Ramos (cell line): ENCODE results near the gene DDAH1.

Experiments
- in situ Hi-C: fragments of 300-500 bp; cut with MboI; formaldehyde crosslinking; loops from one replicate; pipeline ENCODE4 v1.14.3; 2022; ENCODE audit warnings: low sequenced_read_pairs; ENCODE audit not compliant: unreplicated experiment

The DDAH1 gene

DNA sequence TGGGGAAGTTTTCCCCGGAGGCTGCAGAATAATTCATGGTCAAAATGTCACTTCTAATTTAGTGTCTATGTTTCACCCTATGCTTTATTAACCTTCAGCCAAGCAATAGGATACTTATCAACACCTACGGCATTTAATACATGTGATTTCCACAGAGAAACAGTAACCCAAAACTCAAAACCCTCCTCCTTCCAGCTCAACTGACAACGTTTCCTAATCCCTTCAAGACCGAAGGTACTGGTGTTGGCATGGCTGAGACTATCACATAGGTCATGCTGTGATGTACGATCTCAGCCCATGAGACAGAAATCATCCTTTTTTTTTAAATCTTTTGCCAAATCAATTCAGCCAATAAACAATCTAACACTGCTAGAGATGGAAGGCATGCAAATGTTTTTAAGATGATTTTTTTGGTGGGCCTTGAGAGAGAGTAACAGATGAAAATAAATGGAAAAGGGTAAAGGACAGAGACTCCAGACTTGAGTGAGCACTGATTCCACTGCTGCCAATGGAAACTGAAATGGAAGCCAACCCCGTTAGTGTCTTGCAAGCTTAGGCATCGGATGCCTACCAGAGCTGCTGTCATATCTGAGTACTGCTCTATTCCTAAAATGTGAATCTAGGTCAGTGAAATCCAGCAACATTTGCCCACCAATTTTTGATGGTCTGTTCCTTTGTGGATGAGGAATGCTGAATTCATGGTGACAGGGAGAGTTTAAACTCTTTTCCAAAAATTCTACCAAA, 125.1 kb downstream of the DDAH1 start:
- in situ Hi-C loops, result no loop called here

DNA sequence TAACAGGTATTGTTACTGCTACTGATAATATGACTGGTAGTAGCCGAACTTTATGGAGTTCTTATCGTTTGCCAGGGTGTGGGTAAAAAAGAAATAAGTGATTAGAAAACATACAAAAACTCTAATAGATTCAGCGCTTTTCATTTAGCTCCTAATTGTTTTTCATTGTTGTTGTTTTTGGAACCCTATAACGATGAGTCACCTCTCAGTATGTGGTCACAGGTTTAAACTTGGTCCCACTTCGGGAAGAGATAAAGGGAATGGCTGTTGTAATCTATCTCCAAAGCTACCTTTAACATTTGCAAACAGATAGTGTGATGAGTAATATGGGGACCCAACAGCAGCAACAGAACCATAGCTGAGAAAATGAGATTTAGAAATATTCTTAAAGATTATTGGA, 125.9 kb downstream of the DDAH1 start:
- in situ Hi-C loops, result no loop called here

DNA sequence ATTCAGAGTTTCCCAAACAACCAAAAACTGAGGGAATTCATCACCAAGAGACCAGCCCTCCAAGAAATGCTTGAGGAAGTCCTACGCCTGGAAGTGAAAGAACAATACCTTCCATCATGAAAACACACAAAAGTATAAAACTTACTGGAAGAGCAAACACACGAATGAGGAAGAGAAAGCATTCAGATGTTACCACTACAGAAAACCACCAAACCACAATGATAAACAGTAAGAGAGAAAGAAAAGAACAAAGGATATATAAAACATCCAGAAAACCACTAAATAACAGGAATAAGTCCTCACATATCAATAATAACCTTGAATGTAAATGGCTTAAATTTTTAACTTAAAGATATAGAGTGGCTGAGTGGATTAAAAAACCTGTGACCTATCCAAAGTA, 130.0 kb downstream of the DDAH1 start:
- in situ Hi-C loops, result no loop called here

DNA sequence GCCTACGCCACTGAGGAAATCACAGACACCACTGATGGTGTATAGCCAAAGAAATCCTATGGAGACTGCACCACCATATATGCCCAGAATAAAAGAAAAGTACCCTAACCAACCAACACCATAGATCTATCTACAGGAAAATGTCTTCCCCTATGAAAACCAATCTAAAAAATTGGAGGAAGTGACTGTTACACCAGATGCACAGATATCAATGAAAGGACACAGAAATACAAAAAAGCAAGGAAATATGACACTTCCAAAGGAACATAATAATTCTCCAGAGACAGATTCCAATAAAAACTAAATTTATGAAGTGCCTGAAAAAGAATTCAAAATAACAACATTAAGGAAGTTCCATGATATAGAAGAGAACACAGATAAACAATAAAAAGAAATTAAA, 131.8 kb downstream of the DDAH1 start:
- in situ Hi-C loops, result no loop called here

DNA sequence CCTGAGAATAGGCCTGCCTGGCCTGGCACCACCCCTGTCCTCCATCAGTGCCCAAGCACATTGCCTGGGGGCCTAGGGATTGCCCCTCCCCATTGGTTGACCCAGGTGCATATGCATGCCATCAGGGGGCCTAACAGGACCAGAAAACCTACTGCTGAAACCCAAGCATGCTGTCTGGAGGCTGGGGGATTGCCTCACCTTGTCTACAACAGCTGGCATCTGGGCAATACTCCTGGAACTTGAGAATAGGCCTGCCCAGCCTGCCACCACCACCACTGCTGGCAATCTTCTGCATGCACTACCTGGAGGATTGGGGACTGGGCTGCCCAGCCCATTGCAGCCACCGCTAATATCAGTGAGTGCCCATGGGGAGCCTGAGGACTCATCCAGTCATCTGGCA, 132.4 kb downstream of the DDAH1 start:
- in situ Hi-C loops, result no loop called here

DNA sequence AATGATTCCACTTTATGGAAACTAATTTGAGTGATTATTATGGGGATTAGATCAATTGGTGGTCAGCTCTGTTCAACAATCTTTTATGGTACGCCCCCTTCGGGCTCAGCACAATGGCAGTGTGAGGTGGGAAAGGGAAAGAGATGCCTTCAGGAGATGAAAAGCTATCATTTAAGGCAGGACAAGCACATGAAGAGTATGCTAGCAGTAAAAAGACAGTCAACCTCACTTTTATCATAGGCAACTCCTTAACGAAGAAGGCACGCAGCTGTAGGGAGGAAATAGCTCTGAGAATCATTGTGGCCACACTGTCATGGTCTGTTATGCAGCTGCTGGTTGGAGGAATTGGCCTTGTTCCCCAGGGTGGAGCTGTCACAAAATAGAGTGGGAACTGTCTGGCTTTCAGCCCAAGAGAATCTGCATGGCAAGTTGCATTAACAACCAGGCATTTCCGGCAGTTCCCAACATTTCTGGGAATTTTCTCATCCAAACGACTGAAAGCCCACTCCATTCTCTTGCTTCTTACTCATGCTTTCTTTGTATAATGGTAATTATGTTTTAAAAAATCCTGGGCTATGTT, 134.2 kb downstream of the DDAH1 start:
- in situ Hi-C loops, result no loop called here

DNA sequence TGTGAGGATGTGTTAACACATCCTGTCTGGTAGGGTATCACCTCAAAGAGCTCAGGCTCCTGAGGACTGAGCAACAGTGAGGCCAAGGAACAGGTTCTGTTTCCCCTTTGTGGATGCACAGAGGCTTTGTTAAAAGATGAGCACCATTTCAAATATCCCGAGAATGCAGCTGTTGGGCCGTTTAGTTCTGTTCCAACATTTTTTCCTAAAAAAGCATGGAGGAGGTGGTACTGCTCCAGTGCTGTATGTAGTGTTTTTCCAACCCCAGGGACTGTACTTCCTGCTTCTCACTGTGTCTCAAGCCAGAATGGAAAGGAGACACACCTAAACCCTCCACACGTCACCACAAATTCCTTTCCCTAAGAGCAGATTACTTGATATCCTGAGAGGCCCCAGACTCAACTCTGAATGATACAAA, 134.7 kb downstream of the DDAH1 start:
- in situ Hi-C loops, result no loop called here

DNA sequence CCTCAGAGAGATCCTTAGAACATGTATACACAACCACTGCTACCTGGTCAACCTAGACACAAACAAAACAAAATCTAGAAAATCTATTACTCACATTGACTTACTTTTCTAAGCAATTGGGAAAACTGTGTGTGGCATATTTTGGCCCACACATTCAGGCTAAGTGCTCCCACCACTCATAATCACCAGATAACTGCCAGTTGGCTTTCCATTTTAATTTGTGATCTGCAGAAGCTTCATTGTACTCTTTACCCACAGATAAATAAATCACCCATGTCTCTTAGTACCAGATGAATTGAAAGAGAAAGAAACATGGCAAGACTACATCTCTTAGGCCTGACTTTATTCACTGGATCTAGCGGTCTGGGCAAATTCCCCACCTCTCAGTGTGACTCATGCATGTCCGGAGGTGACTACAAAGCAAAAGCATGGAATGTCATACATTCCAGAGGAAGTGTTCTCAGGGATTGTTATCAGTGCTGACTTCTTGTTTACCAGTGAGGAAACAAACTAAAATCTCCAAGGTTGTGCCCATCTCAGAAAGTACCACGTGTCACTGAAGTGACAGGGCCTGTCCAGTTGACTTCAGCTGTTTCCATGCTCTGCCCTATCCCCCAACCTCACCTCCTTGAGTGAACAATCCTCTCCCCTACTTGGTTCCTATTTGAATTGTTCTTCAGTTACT, 136.1 kb downstream of the DDAH1 start:
- in situ Hi-C loops, result no loop called here

DNA sequence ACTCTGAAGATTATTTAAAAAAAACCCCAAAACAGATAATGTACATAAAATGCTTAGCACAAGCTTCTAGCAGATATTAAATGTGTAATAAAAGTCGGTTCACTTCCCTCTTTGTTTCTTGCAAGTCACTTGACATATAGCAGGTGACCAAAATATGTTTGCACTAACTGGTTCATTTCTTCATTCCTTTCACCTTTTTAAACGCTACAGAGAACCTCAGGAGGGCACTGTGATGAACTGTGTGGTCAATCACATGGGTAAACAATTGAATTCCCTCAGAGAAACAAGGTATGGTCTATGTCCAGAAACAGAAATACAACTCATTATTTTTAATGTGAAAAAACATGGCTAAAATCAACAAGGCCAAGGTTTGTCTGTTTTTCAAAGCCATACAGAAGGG, 137.2 kb downstream of the DDAH1 start:
- in situ Hi-C loops, result no loop called here

DNA sequence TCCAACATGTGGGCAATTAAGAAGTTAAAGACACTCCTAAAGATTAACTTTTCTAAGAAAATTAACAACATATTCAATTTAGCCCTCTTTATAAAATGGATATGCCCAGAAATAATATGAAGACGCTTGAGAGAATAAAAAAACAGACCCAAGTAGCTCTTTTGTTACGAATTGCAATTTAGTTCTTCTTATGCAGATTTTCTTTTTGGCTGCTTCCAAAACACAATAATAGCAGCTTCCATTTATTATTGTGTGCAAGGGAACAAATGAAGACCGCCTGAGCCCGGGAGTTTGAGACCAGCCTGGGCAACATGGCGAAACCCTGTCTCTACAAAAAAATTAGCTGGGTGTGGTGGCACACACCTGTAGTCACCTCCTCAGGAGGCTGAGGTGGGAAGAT, 138.1 kb downstream of the DDAH1 start:
- in situ Hi-C loops, result no loop called here

DNA sequence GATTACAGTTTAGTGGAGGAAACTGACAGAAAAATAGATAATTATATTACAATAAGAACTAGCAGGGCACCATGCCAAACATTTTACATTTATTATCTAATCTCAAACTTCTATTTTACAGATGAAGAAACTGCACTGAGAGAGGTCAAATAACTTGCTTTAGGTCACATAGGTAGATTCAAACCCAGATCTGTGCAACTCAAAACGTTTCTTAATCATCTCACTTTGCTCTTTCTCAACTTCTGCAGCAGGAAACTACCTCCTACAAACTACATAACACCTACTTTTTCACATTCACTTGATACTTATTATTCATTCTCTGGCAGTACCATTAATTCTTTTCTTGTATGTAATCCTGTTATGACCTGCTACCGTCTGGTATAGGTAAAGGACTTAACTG, 138.6 kb downstream of the DDAH1 start:
- in situ Hi-C loops, result no loop called here

DNA sequence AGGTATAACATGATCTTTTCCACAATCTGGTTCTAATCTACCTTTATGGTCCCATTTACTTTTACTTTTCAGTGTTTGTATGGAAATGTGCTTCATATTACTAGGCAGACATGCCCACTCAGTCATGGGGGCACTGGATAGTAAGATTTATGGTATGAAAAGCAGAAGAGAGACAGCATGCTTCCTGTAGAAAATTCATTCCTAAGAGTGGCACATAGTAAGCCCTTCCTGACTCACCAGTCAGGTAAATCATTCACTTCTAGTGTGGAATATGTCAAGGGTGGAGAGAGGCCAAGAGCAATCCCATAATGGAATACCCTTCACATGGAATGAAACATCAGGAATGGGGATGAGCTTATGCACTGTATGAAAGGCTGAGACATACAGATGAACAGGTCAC, 139.0 kb downstream of the DDAH1 start:
- in situ Hi-C loops, result no loop called here

DNA sequence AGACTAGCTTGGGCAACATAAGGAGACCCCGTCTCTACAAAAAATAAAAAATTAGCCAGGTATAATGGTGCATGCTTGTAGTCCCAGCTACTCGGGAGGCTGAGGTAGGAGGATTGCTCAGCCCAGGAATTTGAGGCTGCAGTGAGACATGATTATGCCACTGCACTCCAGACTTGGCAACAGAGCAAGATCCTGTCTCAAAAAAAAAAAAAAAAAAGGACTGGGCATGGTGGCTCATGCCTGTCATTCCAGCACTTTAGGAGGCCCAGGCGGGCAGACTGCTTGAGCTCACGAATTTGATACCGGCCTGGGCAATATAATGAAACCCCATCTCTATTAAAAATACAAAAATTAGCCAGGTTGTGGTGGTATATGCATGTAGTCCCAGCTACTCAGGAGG, 141.2 kb downstream of the DDAH1 start:
- in situ Hi-C loops, result no loop called here

DNA sequence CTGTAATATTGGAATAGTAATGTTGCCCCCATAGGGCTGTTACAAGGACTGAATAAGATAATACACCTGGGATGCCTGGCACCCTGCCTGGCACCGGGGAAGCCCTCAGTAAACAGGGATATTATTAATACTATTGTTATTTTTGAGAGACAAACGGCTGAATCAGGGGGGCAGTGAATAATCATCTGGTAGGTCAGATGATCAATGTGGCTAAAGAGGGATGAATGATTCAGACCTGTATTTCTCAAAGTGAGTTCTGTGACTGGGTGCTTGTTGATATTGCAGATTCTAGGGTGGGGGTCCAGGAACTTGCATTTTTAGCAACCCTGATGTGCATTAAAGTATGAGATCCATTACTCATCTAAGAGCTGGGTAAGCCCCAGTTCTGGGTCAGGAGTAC, 142.3 kb downstream of the DDAH1 start:
- in situ Hi-C loops, result no loop called here

DNA sequence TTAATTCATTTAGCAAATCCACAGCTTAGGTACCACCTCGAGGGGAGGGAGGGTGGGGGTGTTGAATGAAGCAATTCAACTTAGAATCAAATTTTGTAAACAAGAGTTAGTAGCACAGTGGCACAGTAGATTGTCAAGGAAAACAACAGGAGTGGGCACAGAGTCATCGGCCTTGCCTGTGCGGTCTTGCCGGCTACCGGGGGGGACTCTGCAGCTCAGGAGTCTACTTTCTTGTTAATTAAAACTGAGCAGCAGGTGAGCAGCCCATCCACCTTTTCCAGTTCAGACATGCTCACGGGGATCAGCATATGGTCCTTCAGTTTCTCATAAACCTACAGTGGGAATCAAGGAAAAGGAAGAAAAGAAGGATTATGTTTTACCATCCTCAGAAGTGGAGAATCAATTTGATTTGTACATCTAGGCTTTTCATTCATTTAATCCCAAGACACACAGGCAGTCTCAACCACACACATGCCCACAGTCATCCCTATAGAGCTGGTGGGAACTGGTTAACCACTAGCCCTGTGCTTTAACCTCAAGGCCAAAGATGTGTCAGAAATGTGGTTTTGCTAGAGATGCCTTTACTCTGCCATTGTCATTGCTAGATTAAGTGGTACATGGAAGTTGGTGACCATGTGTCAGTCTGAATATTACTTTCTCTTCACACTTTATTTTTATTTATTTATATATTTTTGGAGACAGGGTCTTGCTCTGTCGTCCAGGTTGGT, 143.6 kb downstream of the DDAH1 start:
- in situ Hi-C loops, result no loop called here

DNA sequence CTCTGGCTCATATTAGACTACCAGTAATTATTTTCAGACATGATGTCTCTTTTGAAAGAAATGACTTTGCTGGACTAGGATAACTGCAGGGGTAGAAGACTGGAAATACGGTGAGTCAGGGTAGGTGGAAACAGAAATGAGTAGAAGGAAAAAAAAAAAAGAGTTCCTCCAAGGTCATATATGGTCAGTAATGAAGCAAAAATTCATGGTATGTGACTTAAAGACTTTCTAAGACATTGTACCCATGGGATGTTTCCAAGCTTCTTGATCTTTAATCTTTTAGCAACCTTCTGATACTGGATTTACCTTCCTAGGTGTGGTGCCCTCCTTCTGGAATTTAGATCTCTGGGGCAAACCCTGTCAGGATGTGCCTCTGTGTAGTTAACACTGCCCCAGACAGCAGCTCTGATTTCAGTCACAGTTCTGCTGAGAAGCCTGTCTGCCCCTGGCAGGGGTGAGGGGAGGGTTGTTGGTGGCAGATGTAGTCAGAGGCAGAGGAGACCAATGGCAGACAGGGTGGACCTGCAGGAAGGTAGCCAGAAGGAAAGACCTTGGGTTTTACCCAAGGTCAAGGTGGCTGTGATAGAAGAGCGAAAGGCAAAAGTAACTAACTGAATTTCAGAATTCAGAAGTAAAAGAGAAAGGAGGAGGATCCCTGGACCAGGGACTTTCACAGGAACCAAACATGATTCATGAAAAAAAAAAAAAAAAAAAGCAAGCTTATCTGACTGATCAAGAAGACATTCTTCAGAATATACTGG, 144.4 kb downstream of the DDAH1 start:
- in situ Hi-C loops, result no loop called here

DNA sequence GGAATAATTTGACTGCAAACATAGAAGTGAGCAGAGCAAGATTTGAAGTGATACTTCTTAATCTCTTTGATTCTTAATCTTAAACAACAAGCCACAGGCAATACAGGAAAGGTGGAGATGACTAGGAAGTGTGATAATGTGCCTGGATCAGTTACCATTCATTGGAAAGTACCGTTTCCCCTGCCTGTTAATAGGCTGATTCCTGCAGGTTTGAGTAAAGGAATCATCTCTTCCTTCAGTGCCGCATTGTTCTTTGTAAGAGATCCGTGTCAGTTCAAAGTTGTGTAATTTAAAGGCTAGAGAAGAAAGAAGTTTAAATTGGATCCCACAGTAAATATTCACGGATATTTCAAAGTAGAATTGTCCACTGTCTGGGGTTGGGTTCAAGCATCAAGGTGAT, 145.0 kb downstream of the DDAH1 start:
- in situ Hi-C loops, result no loop called here

DNA sequence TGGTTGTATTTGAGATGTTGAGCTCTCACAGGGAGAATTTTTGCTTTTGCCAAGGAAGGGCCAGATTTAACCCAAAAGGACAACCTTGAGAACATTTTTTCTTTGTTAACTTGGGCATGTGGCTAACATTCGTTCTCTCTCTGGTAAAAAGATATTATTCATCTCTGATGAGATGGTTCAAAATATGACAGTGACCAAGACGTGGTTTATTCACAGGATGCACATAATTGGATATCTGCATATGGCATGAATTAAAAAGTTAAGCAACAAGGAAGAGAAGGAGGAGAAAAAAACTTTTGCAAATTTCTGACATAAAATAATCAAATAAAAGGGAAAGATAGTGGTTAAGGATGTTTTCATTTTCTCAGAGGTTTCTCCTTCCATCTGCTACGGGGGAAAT, 145.5 kb downstream of the DDAH1 start:
- in situ Hi-C loops, result no loop called here

DNA sequence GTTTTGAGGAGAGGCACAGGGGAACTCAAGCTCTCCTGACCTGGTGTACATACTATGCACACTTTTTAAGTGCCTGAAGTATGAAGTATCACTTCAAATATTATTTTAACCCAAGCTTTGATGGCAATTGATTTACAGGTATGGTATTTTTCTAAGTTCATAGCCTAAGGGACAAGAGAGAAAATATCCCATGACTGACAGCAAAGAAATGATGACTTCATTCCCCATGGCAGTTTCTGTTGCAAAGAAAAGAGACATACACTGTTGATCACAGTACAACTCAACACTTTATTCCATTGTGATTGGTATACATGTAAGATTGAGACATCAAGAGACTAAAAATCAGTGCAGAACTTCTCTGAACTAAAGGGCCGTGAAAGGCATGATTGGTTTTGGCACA, 146.7 kb downstream of the DDAH1 start:
- in situ Hi-C loops, result no loop called here

DNA sequence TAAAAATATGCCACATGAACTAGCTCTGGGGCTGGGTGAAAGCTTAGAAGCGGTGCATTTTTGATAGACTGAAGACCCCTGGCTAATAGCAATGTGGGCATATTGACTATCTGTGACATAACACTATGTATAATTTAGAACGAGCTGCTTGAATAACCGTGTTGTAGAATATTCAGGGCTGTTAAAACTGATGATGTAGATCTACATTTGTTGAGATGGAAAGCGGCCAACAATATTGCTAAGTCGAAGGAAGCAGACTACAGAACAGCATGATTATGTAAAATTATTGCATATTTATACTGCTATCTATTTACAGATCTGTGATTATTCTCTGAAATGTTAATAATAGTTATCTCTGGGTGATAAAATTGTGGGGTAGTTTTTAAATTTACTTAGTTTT, 147.4 kb downstream of the DDAH1 start:
- in situ Hi-C loops, result no loop called here
